Neuronal stem cell (in vitro differentiated cells): ENCODE results near the gene PTPRQ.

ENCODE experiments used
- DNase-seq: peaks from one replicate; pipeline ENCODE4 v3.0.0-alpha.2; 2013; ENCODE audit warnings: low spot score
- H2AFZ ChIP-seq: one replicate; pipeline ENCODE4 v1.6.1; 2013; ENCODE audit warnings: mild to moderate bottlenecking, low read length, inconsistent platforms
- H2AK5ac ChIP-seq: 2 replicates; pipeline ENCODE4 v1.6.1; 2013; ENCODE audit warnings: low read depth, mild to moderate bottlenecking, inconsistent platforms, low read length, moderate library complexity, mixed read lengths
- H2BK120ac ChIP-seq: 2 replicates; pipeline ENCODE4 v1.6.1; 2013; ENCODE audit warnings: low read depth, mild to moderate bottlenecking, inconsistent platforms, low read length, moderate library complexity, mixed read lengths
- H2BK12ac ChIP-seq: one replicate; pipeline ENCODE4 v1.6.1; 2013; ENCODE audit warnings: low read length, inconsistent platforms
- H2BK15ac ChIP-seq: 2 replicates; pipeline ENCODE4 v1.6.1; 2013; ENCODE audit warnings: mild to moderate bottlenecking, low read length, inconsistent platforms, mixed read lengths
- H2BK5ac ChIP-seq: one replicate; pipeline ENCODE4 v1.6.1; 2013; ENCODE audit warnings: inconsistent platforms, mild to moderate bottlenecking, low read length, moderate library complexity
- H3K14ac ChIP-seq: one replicate; pipeline ENCODE4 v1.6.1; 2013; ENCODE audit warnings: low read length, inconsistent platforms
- H3K18ac ChIP-seq: 2 replicates; pipeline ENCODE4 v1.6.1; 2013; ENCODE audit warnings: low read length, inconsistent platforms
- H3K23ac ChIP-seq: 2 replicates; pipeline ENCODE4 v1.6.1; 2013; ENCODE audit warnings: low read depth, mild to moderate bottlenecking, mixed read lengths, low read length, inconsistent platforms; ENCODE audit not compliant: poor library complexity
- H3K27ac ChIP-seq: replicated peaks from 3 replicates; pipeline ENCODE4 v1.5.1; 2013; ENCODE audit warnings: low read length, inconsistent platforms
- H3K27me3 ChIP-seq, 3 experiments: 2 replicates each; pipeline ENCODE4 v1.6.1; 2013; ENCODE audit warnings: low read length in 3 of 3, mild to moderate bottlenecking in 2 of 3, inconsistent platforms in 1 of 3, low read depth in 1 of 3, mixed read lengths in 1 of 3, moderate library complexity in 1 of 3; ENCODE audit not compliant: control insufficient read depth in 3 of 3, insufficient read depth in 3 of 3
- H3K36me3 ChIP-seq, 2 donors: replicated peaks in 1 of 2; 2 replicates each; pipeline ENCODE4 v1.6.1; 2013; ENCODE audit warnings: low read length in 2 of 2; ENCODE audit not compliant: control insufficient read depth in 2 of 2, insufficient read depth in 2 of 2
- H3K4ac ChIP-seq: 2 replicates; pipeline ENCODE4 v1.6.1; 2013; ENCODE audit warnings: inconsistent platforms, mild to moderate bottlenecking, low read length, moderate library complexity
- H3K4me1 ChIP-seq, 2 donors: 1 replicate in 1 of 2; 2 replicates in 1 of 2; pipeline ENCODE4 v1.6.1; 2013; ENCODE audit warnings: low read length in 2 of 2, low read depth in 1 of 2; ENCODE audit not compliant: control insufficient read depth in 2 of 2, insufficient read depth in 1 of 2
- H3K4me2 ChIP-seq: one replicate; pipeline ENCODE4 v1.6.1; 2013; ENCODE audit warnings: mild to moderate bottlenecking, low read length, inconsistent platforms; ENCODE audit not compliant: insufficient read depth, poor library complexity, severe bottlenecking
- H3K4me3 ChIP-seq, 2 donors: 2 replicates each; pipeline ENCODE4 v1.5.1; 2013; ENCODE audit warnings: low read length in 2 of 2, mild to moderate bottlenecking in 2 of 2, inconsistent platforms in 1 of 2, moderate library complexity in 1 of 2
- H3K79me1 ChIP-seq: one replicate; pipeline ENCODE4 v1.6.1; 2013; ENCODE audit warnings: low read depth, mild to moderate bottlenecking, inconsistent platforms, low read length, moderate library complexity
- H3K9ac ChIP-seq: one replicate; pipeline ENCODE4 v1.6.1; 2013; ENCODE audit warnings: mild to moderate bottlenecking, low read depth, low read length, inconsistent platforms; ENCODE audit not compliant: poor library complexity
- H3K9me3 ChIP-seq, 2 donors: replicated peaks in 1 of 2; 2 replicates each; pipeline versions ENCODE3 to v1.6.1; 2013; ENCODE audit warnings: low read length in 2 of 2, mild to moderate bottlenecking in 2 of 2, inconsistent platforms in 1 of 2, low read depth in 1 of 2, mixed read lengths in 1 of 2, moderate library complexity in 1 of 2; ENCODE audit not compliant: control insufficient read depth in 2 of 2, insufficient read depth in 1 of 2
- H4K8ac ChIP-seq: one replicate; pipeline ENCODE4 v1.6.1; 2013; ENCODE audit warnings: low read depth, mild to moderate bottlenecking, inconsistent platforms, low read length, moderate library complexity
- H4K91ac ChIP-seq: one replicate; pipeline ENCODE4 v1.6.1; 2013; ENCODE audit warnings: low read length, low read depth, mild to moderate bottlenecking, inconsistent platforms; ENCODE audit not compliant: poor library complexity
- WGBS, 2 donors: extraction: QIAGEN DNeasy Blood & Tissue Kit; methylation state at CpG; one replicate each; pipeline ENCODE4 v1.1.7; 2013; ENCODE audit warnings: missing lambda C conversion rate in 2 of 2, mixed read lengths in 1 of 2; ENCODE audit not compliant: insufficient read length in 2 of 2, insufficient replicate concordance in 1 of 2; ENCODE audit errors: extremely low coverage in 2 of 2; 5-methylcytosine and 5-hydroxymethylcytosine counted together

Gene PTPRQ

DNA sequence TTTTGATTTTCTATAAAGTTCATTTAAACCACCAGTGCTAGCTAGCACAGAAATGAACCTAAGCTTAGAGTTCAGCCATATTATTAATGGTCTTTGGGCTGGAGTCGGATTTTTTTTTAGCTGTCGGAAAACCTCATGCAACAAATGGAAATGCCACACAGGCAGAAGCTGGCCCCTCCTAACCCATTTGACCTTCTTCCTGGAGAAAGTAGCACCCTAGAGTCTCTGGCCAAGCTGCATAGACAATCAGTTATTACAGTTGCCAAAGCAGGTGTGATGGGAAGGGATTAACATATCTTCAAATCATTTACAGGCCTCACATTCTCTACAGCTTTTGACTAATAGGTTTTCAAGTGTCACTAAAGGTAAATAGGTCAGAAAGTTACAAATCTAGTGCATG is 49.4 kb downstream of the PTPRQ start:
- H3K27me3 ChIP-seq, result no peaks in the 10 kb centered on the region
- H2BK12ac ChIP-seq, result no peak overlapping the region
- H3K27ac ChIP-seq, result no peak overlapping the region
- no peak overlapping the region for H4K91ac ChIP-seq
- H4K8ac ChIP-seq, result no peak overlapping the region
- H3K23ac ChIP-seq, result no peak overlapping the region
- no peak overlapping the region for H3K4ac ChIP-seq
- no peaks in the 10 kb centered on the region for H3K79me1 ChIP-seq
- H2BK15ac ChIP-seq, result no peak overlapping the region
- H3K36me3 ChIP-seq, result no peaks in the 10 kb centered on the region
- DNase-seq, result no peak
- no peak overlapping the region for H2BK120ac ChIP-seq
- H3K9ac ChIP-seq, result no peak overlapping the region
- no peak overlapping the region for H3K14ac ChIP-seq
- H3K18ac ChIP-seq, result no peak overlapping the region
- H3K4me1 ChIP-seq, result peaks cover 0 to 5% of the 10 kb centered on the region in 2 donors
- H2BK5ac ChIP-seq, result no peak overlapping the region
- H2AK5ac ChIP-seq, result no peak overlapping the region
- H3K4me2 ChIP-seq, result no peak overlapping the region
- H3K4me3 ChIP-seq, result no peak overlapping the region
- no peak overlapping the region for H2AFZ ChIP-seq
- H3K9me3 ChIP-seq, result no peaks in the 10 kb centered on the region
- WGBS, 2 donors, result no CpG with 5 or more reads among the region's 2 CpGs

DNA sequence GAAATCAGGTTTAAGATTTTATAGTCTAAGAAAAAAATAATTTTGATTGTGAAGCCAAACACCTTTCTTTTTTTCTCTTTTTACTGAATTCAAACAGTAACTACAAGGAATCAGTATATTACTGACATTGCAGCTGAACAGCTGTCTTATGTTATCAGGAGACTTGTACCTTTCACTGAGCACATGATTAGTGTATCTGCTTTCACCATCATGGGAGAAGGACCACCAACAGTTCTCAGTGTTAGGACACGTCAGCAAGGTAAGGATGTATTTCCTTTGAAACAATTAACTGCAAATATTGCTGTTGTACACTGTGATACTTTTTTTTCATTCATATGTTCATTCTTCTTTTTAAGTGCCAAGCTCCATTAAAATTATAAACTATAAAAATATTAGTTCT is 50.8 kb downstream of the PTPRQ start:
- Histone ChIP-seq H2AFZ (no peak overlapping the region), H3K4me2 (no peak overlapping the region), H4K8ac (no peak overlapping the region), H3K9me3 (no peaks in the 10 kb centered on the region), H3K27ac (no peak overlapping the region), H3K4me1 (peaks cover 0 to 5% of the 10 kb centered on the region in 2 donors), H3K18ac (no peak overlapping the region), H2BK5ac (no peak overlapping the region), H2BK15ac (no peak overlapping the region), H3K9ac (no peak overlapping the region), H3K23ac (no peak overlapping the region), H2BK120ac (no peak overlapping the region), H3K14ac (no peak overlapping the region), H3K79me1 (no peaks in the 10 kb centered on the region), H3K27me3 (no peaks in the 10 kb centered on the region), H3K4ac (no peak overlapping the region), H3K4me3 (no peak overlapping the region), H2AK5ac (no peak overlapping the region), H4K91ac (no peak overlapping the region), H3K36me3 (no peaks in the 10 kb centered on the region), H2BK12ac (no peak overlapping the region)
- no peak for DNase-seq
- WGBS, 2 donors, result no CpG with 5 or more reads among the region's 1 CpG

DNA sequence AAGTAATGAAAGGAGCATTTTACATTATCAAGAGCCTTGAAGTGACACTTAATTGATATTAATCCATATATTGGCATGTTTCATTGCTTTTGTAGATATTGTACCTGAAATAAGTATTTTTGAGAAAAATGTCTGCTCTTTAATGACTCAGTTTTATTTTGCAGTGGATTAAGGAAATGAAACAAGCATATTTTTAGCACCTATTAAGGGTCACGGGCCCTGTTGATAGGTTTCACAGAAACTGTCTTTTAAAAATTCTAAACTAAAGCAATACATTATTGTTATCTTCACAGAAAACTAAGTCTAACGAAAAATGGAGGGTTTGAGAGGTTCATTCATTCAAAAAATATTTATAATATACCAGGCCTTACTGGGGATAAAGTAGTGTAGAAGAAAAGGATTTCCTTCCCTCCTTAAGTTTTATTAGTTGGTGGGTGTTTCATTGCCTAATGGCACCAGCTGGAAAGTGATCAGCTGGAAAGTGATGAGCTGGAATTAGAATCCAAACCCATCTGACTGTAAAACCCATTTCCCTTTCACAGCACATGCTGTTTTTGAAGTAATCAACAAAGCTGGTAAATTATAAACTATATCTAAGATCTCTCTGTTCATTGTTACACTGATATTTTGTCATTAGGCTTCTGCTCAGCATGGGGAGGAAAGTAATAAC is 54.2 kb downstream of the PTPRQ start:
- no peak overlapping the region for H4K8ac ChIP-seq
- WGBS, 2 donors, result no CpG with 5 or more reads among the region's 2 CpGs

DNA sequence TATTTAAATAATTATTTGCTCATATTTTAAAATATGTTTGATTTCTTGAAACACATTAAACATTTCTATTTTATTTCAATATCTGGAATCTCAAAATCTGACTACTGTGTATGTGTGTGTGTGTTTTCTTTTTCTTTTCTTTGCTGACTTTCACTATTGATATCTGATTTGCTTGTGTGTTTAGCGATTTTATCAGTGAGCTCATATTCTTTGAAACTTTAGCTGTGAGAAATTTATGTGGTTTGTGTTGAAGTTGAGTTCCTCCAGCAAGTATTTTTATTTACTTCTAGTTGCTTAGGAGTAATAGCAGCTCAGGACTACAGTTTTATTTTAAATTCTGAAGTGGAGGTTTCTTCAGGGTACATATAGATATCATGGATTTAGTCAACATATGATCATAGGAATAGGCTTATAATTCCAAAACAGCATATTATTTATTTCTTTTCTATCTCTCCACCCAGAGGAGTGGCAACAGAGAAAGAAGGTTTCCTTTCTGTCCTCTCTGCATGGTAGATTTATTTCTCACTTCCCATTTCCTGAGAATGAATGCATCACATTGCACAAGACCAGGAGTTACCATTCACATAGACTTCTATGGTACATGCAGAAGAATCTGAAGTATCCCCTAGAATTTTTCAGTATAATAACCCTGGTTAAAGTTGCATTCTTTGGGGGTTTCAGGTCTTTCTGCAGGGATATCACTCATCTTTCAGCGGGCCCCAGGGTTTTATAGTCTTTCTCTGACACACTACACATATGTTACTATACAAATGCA is 60.5 kb downstream of the PTPRQ start:
- no peak overlapping the region for H2AFZ ChIP-seq
- H4K91ac ChIP-seq, result no peak overlapping the region
- H3K14ac ChIP-seq, result no peak overlapping the region
- no peak for DNase-seq
- H3K4me3 ChIP-seq, result no peak overlapping the region
- H3K23ac ChIP-seq, result no peak overlapping the region
- H3K4me1 ChIP-seq, result no peaks in the 10 kb centered on the region
- WGBS, 2 donors, result no CpG with 5 or more reads among the region's 2 CpGs
- no peaks in the 10 kb centered on the region for H3K79me1 ChIP-seq
- no peaks in the 10 kb centered on the region for H3K27me3 ChIP-seq
- no peak overlapping the region for H4K8ac ChIP-seq
- H2BK5ac ChIP-seq, result no peak overlapping the region
- no peak overlapping the region for H2AK5ac ChIP-seq
- H3K9ac ChIP-seq, result no peak overlapping the region
- no peak overlapping the region for H3K27ac ChIP-seq
- no peak overlapping the region for H3K4me2 ChIP-seq
- H2BK12ac ChIP-seq, result no peak overlapping the region
- H2BK120ac ChIP-seq, result no peak overlapping the region
- no peak overlapping the region for H3K4ac ChIP-seq
- no peaks in the 10 kb centered on the region for H3K9me3 ChIP-seq
- H3K18ac ChIP-seq, result no peak overlapping the region
- H3K36me3 ChIP-seq, result no peaks in the 10 kb centered on the region
- no peak overlapping the region for H2BK15ac ChIP-seq

More for the DNA sequence above, 54.2 kb downstream of the PTPRQ start:
- Histone ChIP-seq H3K9ac (no peak overlapping the region), H2AK5ac (no peak overlapping the region), H3K23ac (no peak overlapping the region), H2BK120ac (no peak overlapping the region), H3K4me1 (no peaks in the 10 kb centered on the region), H3K18ac (no peak overlapping the region), H3K27me3 (no peaks in the 10 kb centered on the region), H3K4ac (no peak overlapping the region), H4K91ac (no peak overlapping the region), H3K4me2 (no peak overlapping the region), H3K9me3 (no peaks in the 10 kb centered on the region), H3K27ac (no peak overlapping the region), H3K4me3 (no peak overlapping the region), H2BK12ac (no peak overlapping the region), H3K36me3 (no peaks in the 10 kb centered on the region), H3K79me1 (no peaks in the 10 kb centered on the region), H2BK15ac (no peak overlapping the region), H3K14ac (no peak overlapping the region), H2AFZ (no peak overlapping the region), H2BK5ac (no peak overlapping the region)
- DNase-seq, result no peak
